ENCODE data around the gene FUOM.

DNA sequence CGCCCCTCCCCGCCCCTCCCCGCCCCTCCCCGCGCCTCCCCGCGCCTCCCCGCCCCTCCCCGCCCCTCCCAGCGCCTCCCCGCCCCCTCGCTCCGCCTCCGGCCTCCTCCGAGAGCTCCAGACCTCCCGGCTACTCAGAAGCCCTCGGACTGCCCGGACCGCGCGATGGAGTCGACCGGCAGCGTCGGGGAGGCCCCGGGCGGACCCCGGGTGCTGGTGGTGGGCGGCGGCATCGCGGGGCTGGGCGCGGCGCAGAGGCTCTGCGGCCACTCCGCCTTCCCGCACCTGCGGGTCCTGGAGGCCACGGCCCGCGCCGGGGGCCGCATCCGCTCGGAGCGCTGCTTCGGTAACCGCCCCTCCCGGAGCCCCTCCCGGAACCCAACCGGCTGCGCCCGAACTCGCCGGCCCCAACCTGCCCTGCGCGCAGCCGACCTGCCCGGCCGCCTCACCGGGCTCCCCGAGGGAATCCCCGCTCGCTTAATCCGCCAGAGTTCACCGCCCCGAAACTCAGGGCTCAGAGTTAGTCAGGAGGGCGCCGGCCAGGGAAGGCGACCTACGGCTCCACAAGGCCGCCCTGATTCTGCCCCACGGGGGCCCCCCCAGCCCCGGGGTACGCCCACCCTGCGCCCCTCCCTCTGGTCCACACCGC, 21.5 kb upstream of the FUOM start, which contains the start of gene PAOX:
- TF ChIP-seq, protein P1, sequence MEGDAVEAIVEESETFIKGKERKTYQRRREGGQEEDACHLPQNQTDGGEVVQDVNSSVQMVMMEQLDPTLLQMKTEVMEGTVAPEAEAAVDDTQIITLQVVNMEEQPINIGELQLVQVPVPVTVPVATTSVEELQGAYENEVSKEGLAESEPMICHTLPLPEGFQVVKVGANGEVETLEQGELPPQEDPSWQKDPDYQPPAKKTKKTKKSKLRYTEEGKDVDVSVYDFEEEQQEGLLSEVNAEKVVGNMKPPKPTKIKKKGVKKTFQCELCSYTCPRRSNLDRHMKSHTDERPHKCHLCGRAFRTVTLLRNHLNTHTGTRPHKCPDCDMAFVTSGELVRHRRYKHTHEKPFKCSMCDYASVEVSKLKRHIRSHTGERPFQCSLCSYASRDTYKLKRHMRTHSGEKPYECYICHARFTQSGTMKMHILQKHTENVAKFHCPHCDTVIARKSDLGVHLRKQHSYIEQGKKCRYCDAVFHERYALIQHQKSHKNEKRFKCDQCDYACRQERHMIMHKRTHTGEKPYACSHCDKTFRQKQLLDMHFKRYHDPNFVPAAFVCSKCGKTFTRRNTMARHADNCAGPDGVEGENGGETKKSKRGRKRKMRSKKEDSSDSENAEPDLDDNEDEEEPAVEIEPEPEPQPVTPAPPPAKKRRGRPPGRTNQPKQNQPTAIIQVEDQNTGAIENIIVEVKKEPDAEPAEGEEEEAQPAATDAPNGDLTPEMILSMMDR (IDR thresholded peaks at IDR 0.05) = no peak
- peak in 1 of 4 donors; percentile 46 for TF ChIP-seq POLR2A (IDR thresholded peaks at IDR 0.05)
